Esophagus squamous epithelium (tissue), 5 donors: ENCODE data around the gene LAMA5. TPM values are rescaled to one million over a fixed set of nuclear protein-coding genes. Genes with fewer than 3 reads are reported as not detected.

Experiments used
- DNase-seq: peaks from one replicate; lab custom pipeline; 2025; lab: John Stamatoyannopoulos, UW
- H3K27ac ChIP-seq, 4 donors: fragments of 200-600 bp; sonication (generic); one replicate each; pipeline ENCODE4 v1.5.1; 2016 to 2019; ENCODE audit warnings: mild to moderate bottlenecking in 1 of 4
- H3K27me3 ChIP-seq, 4 donors: fragments of 200-600 bp; sonication (generic); 1 replicate in 3 of 4; 2 replicates in 1 of 4; pipeline versions ENCODE4 v1.5.1 to v1.6.0; 2017 to 2021; ENCODE audit warnings: antibody characterized with exemption in 1 of 4
- H3K36me3 ChIP-seq, 3 donors: fragments of 200-600 bp; sonication (generic); one replicate each; pipeline ENCODE4 v1.5.1; 2016 to 2019
- H3K4me1 ChIP-seq, 3 donors: fragments of 200-600 bp; sonication (generic); one replicate each; pipeline ENCODE4 v1.5.1; 2017 to 2019
- H3K4me3 ChIP-seq, 4 donors: fragments of 200-600 bp; sonication (generic); 1 replicate in 3 of 4; 2 replicates in 1 of 4; pipeline ENCODE4 v1.5.1; 2016 to 2019; ENCODE audit warnings: mild to moderate bottlenecking in 2 of 4, moderate library complexity in 1 of 4
- H3K9me3 ChIP-seq, 3 donors: fragments of 200-600 bp; sonication (generic); one replicate each; pipeline ENCODE4 v1.5.1; 2016 to 2019
- POLR2A ChIP-seq, 4 donors: fragments of 450-650 bp; IDR thresholded peaks; one replicate each; pipeline ENCODE4 v1.6.1; 2017; ENCODE audit warnings: antibody characterized with exemption in 4 of 4, mild to moderate bottlenecking in 4 of 4, moderate library complexity in 3 of 4
- WGBS, 2 donors: methylation state at CpG; one replicate each; pipeline ENCODE4 v1.1.5; 2018; 5-methylcytosine and 5-hydroxymethylcytosine counted together
- intact Hi-C: fragments of 100-400 bp; cut with DNase I; formaldehyde crosslinking; loops from one replicate; pipeline ENCODE4 v1.15.0; 2022
- total RNA-seq, 4 donors: library from RNA; depleted of rRNA; stranded (reverse); fragments of >200 nt; gene quantifications; one replicate each; pipeline ENCODE4 v1.1.0, GENCODE V29; 2016
- TF ChIP-seq, protein P1 (sequence below), 6 experiments: fragments of 450-650 bp in 4 of 6; fragments of 200-600 bp in 2 of 6; sonication (generic) in 2 of 6; IDR thresholded peaks; one replicate each; pipeline ENCODE4 v1.5.1; 2016 to 2019; ENCODE audit warnings: antibody characterized with exemption in 6 of 6, mild to moderate bottlenecking in 4 of 6, moderate library complexity in 4 of 6
- donor health status: DM: yes; HTN: yes; CAD: no.

Gene LAMA5
- total RNA-seq, 4 donors from 2014 or later: 60.4 to 127 (median 98.9) TPM

DNA sequence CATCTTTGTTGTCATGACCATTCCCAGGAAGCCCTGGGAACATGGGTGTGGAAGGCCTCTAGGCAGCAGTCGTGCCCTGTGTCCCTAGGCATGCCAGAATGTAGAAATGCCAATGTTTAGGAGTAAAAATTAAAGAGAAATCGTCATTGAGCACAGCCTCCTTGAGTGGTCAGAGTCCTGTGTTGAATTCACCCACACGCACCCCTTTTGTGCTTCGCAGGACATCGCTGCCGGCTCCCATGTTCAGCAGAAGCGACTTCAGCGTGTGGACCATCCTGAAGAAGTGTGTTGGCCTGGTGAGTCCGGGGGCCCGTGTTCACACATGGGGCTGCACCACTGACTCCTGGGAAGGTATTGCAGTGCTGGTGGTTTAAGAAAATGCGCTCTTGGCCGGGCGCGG, 103.7 kb downstream of the LAMA5 start:
- TF ChIP-seq, protein P1, sequence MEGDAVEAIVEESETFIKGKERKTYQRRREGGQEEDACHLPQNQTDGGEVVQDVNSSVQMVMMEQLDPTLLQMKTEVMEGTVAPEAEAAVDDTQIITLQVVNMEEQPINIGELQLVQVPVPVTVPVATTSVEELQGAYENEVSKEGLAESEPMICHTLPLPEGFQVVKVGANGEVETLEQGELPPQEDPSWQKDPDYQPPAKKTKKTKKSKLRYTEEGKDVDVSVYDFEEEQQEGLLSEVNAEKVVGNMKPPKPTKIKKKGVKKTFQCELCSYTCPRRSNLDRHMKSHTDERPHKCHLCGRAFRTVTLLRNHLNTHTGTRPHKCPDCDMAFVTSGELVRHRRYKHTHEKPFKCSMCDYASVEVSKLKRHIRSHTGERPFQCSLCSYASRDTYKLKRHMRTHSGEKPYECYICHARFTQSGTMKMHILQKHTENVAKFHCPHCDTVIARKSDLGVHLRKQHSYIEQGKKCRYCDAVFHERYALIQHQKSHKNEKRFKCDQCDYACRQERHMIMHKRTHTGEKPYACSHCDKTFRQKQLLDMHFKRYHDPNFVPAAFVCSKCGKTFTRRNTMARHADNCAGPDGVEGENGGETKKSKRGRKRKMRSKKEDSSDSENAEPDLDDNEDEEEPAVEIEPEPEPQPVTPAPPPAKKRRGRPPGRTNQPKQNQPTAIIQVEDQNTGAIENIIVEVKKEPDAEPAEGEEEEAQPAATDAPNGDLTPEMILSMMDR (IDR thresholded peaks at IDR 0.05): no peak
- no peak for TF ChIP-seq POLR2A (IDR thresholded peaks at IDR 0.05)
- H3K4me3 ChIP-seq: no peak overlapping the region
- H3K4me1 ChIP-seq: peaks cover 0 to 26% (median 6%) of the 10 kb centered on the region in 3 donors
- intact Hi-C loops: no loop called here
- 92 to 93% methylated on average over 10 to 14 of the region's 14 CpGs for WGBS, 2 donors
- H3K27ac ChIP-seq: no peak overlapping the region
- H3K27me3 ChIP-seq: no peaks in the 10 kb centered on the region
- H3K36me3 ChIP-seq: peaks cover 22 to 97% (median 40%) of the 10 kb centered on the region in 3 donors
- no peaks in the 10 kb centered on the region for H3K9me3 ChIP-seq
- DNase-seq: no peak

DNA sequence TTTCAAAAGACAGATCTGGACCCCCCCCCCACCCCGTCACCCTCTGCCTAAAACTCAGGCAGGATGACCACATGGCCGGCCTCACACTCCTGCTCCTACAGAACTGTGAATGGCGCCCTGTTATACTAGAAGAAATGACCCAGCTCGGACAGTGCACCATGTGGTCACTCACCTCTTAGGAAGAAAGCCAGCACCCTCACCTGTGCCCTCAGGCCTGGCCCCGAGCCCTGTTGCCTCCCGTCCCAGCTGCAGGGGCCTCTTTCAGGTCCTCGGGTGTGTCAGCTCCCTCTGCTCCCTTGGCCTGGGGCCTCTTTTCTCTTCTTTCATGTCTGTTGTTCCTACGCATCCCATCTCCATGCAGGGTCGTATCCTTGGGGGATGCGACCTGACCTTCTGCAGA, 105.0 kb downstream of the LAMA5 start:
- Histone ChIP-seq H3K27ac (no peak overlapping the region), H3K9me3 (no peaks in the 10 kb centered on the region), H3K4me1 (peaks cover 0 to 20% (median 6%) of the 10 kb centered on the region in 3 donors), H3K27me3 (no peaks in the 10 kb centered on the region), H3K36me3 (peaks cover 22 to 100% (median 46%) of the 10 kb centered on the region in 3 donors), H3K4me3 (no peak overlapping the region)
- no peak for TF ChIP-seq POLR2A (IDR thresholded peaks at IDR 0.05)
- TF ChIP-seq, protein P1 (IDR thresholded peaks at IDR 0.05): no peak
- 84 to 92% methylated on average over 6 to 7 of the region's 10 CpGs for WGBS, 2 donors
- no peak for DNase-seq
- intact Hi-C loops: no loop called here

DNA sequence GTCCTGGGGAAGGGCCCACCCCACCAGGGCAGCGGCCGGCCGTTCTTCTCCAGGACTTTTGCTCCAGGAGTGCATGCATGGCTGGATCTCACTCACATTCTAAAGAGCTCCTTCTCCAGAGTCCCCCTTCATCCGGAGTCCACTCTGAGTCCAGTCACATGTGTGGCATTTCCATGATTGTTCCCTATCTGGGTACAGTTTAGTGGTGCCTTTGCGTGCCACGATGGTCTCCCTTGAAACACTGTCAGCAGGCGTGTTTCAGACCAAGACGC, 107.9 kb downstream of the LAMA5 start:
- no peaks in the 10 kb centered on the region for H3K9me3 ChIP-seq

More for the DNA sequence above, 107.9 kb downstream of the LAMA5 start:
- Histone ChIP-seq H3K36me3 (peaks cover 22 to 98% (median 47%) of the 10 kb centered on the region in 3 donors), H3K4me3 (no peak overlapping the region), H3K27ac (peak overlapping the region in 1 of 4 donors; percentile 32), H3K27me3 (no peaks in the 10 kb centered on the region), H3K4me1 (peaks cover 0 to 15% (median 3%) of the 10 kb centered on the region in 3 donors)
- WGBS, 2 donors: 94% methylated on average over 6 of the region's 8 CpGs; no CpG with 5 or more reads in 1 of the 2 donors
- TF ChIP-seq, protein P1 (IDR thresholded peaks at IDR 0.05): no peak
- no peak for TF ChIP-seq POLR2A (IDR thresholded peaks at IDR 0.05)
- intact Hi-C loops: no loop called here
- DNase-seq: no peak

Other genes starting within 250 kb of the LAMA5 start
- gene LSM14B, start 244.8 kb downstream of the LAMA5 start, total RNA-seq: 10 to 100 TPM; 18.1 to 30.5 (median 21.7) TPM
- gene PSMA7, start 223.9 kb downstream of the LAMA5 start, total RNA-seq: 100 to 1,000 TPM; 230 to 373 (median 297) TPM
- 10 to 100 TPM in 3 of 4 donors, 1 to 10 TPM in 1; 7.8 to 24.5 (median 15.0) TPM for gene SS18L1, start 223.5 kb downstream of the LAMA5 start, total RNA-seq
- gene MTG2, start 184.3 kb downstream of the LAMA5 start, total RNA-seq: 10 to 100 TPM; 17.4 to 25.5 (median 21.7) TPM
- gene HRH3, start 147.0 kb downstream of the LAMA5 start, total RNA-seq: not detected
- gene OSBPL2, start 128.8 kb downstream of the LAMA5 start, total RNA-seq: 10 to 100 TPM; 48.4 to 65.1 (median 55.8) TPM
- gene ADRM1, start 64.3 kb downstream of the LAMA5 start, total RNA-seq: 100 to 1,000 TPM; 126 to 173 (median 133) TPM
- gene RPS21, start 19.8 kb upstream of the LAMA5 start, total RNA-seq: 1,000 to 10,000 TPM in 3 of 4 donors, 100 to 1,000 TPM in 1; 819 to 3,701 (median 3,102) TPM
- 1 to 10 TPM; 2.0 to 3.8 (median 2.2) TPM for gene CABLES2, start 40.0 kb upstream of the LAMA5 start, total RNA-seq
- 1 to 10 TPM; 1.1 to 6.2 (median 4.0) TPM for gene RBBP8NL, start 60.2 kb upstream of the LAMA5 start, total RNA-seq
- gene GATA5, start 108.7 kb upstream of the LAMA5 start, total RNA-seq: under 1 TPM in 2 of 4 donors, not detected in 2; 0.19 to 0.85 TPM